GM10266 (cell line): ENCODE data around the gene GBA2.

ENCODE experiments used
- DNase-seq: peaks from one replicate; pipeline ENCODE4 v3.0.0; 2012; ENCODE audit errors: extremely low spot score
- TF ChIP-seq, protein P1 (sequence below): IDR thresholded peaks from 2 replicates; pipeline ENCODE4 v1.5.1; 2012; ENCODE audit warnings: mild to moderate bottlenecking, low read depth; ENCODE audit not compliant: control insufficient read depth, insufficient read depth; ENCODE audit errors: missing control alignments

GBA2 gene

DNA sequence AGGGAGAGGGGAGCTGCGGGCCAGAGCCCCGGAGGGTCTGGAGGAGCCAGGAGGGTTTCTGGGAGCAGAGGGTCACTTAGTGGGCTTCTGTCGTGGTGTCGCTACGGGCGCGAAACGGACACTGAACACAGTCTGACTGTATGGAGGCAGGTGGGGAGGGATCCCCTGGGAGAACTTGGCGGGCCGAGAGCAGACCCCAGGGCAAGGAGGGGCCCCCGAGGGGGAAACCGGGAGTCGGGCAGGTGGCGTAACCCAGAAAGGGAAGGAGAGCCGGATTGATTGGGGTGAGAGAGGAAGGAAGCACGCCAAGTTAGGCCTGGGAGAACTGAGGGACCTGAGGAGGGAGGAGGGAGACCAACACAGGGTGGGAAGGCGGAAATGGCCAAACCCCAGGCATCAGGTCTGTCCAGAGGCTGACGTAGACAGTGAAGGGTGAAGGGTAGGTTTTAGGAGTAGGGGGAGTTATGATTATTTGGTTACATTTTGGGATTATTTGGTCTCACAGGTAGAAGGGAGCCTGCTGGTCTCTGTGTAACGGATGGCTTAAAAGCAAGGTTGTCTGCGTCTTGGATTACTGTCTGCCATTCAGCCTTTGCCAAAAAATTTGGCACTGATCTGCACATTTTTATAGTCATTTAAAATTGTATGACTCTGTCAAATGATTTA, 8.3 kb upstream of the GBA2 start:
- DNase-seq, result peak; percentile 47
- TF ChIP-seq, protein P1, sequence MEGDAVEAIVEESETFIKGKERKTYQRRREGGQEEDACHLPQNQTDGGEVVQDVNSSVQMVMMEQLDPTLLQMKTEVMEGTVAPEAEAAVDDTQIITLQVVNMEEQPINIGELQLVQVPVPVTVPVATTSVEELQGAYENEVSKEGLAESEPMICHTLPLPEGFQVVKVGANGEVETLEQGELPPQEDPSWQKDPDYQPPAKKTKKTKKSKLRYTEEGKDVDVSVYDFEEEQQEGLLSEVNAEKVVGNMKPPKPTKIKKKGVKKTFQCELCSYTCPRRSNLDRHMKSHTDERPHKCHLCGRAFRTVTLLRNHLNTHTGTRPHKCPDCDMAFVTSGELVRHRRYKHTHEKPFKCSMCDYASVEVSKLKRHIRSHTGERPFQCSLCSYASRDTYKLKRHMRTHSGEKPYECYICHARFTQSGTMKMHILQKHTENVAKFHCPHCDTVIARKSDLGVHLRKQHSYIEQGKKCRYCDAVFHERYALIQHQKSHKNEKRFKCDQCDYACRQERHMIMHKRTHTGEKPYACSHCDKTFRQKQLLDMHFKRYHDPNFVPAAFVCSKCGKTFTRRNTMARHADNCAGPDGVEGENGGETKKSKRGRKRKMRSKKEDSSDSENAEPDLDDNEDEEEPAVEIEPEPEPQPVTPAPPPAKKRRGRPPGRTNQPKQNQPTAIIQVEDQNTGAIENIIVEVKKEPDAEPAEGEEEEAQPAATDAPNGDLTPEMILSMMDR, result no peak

DNA sequence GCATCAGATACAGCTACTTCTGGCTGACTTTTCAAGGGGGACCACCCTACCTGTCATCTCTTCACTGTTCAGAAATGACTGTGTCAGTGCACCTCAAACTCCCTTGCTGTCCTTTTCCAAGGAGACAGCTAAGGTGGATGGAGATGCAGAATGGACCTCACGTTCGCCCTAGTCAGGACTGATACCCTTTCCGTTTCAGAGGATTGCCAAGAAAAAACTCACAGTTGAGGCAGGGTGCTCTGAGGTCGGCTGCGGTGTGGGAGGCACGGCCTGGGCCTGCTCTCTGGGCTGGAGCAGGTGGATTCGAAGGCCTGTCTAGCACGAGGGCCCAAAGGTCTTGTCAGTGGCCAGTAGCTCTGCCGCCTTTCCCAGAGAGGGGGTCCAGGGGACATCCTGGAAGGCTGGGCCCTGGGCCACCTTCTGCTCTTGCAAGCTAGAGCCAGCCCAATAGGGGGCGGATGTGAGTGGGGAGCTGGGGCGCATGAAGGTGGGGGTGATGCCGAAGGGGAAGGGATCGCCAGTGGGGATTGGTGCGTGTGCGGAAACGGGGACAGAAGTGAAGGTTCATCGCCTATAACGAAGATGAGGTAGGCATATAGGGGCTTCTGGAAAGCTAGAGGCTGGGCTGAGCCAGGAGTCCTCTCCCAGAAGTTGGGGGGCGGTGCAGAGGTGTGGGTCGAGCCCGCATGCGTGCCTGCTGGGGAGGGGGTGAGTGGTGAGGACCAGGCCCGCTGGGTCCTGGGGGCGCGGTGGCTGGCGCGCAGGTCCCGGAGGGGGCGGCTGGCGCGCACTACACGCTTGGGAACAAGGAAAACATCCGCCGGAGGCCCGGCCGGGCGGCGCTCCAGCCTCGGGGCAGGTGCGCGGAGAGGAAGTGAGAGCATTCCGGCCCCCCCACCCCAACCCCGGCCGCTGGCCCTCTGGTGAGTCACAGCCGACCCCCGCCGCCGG, 7.5 kb upstream of the GBA2 start:
- peak; percentile 77 for DNase-seq
- TF ChIP-seq, protein P1, result peak; percentile 78

- DNase-seq, result no peak
- TF ChIP-seq, protein P1, result no peak
Measured at GRCh38 chr9:35755071-35755470, 6.0 kb upstream of the GBA2 start.

- TF ChIP-seq, protein P1, result no peak
- DNase-seq, result no peak
Measured at GRCh38 chr9:35754264-35754663, 5.2 kb upstream of the GBA2 start, which contains the start of gene MSMP. Gene MSMP (minus strand): TSS chr9:35754276. CDS start chr9:35754129, 147 bp downstream.

DNA sequence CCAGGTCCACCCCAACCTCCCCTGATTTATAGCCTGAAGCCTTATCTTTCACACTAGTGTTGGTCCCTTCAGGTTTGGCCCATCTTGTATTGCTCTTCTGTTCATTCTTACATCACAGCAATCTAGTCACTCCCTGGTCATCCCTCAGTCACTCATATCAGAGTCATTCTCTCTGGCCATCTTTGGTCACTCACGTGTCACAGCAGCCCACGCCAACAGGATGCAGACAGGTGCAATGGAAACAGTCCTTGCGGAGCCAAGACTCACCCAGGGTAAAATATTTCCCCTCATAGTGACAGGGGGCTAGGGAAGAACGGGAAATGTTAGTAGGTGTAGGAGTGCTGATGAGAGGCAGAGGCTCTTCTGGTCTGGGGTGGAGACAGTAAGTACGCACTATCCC, 4.4 kb upstream of the GBA2 start:
- TF ChIP-seq, protein P1, result no peak
- no peak for DNase-seq

DNA sequence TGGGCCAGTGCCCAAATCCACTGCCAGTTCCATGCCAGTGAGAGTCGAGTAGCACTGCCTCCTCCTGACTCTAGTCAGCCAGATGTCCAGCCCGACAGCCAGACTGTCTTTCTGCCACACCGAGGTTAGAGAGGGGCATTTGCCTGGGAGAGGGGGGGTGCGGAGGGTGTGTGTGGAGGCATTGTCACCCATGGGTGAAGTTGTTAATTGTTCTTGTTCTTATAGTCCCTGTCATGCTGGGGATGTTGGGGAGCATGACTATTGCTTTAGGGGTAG, 1.2 kb upstream of the GBA2 start:
- TF ChIP-seq, protein P1, result no peak

More for the DNA sequence above, 1.2 kb upstream of the GBA2 start:
- DNase-seq, result no peak
